Gastrocnemius medialis (tissue), 4 donors: Measurements from ENCODE around the gene RALGAPA1.

Experiments used
- CTCF ChIP-seq, 5 experiments: fragments of 450-650 bp in 3 of 5; fragments of 200-600 bp in 2 of 5; sonication (generic) in 2 of 5; IDR thresholded peaks in 4 of 5; conservative IDR thresholded peaks in 1 of 5; 1 replicate in 4 of 5; 2 replicates in 1 of 5; pipeline ENCODE4 v1.5.1; 2016 to 2019; ENCODE audit warnings: antibody characterized with exemption in 5 of 5, mild to moderate bottlenecking in 3 of 5, moderate library complexity in 3 of 5
- POLR2A ChIP-seq, 2 donors: fragments of 450-650 bp; IDR thresholded peaks; one replicate each; pipeline ENCODE4 v1.6.1; 2017; ENCODE audit warnings: antibody characterized with exemption in 2 of 2, mild to moderate bottlenecking in 2 of 2, moderate library complexity in 2 of 2

GRCh38 chr14:35632676-35633075 is 176.4 kb downstream of the RALGAPA1 start:
- no peak for TF ChIP-seq POLR2A (IDR thresholded peaks at IDR 0.05)
- no peak for TF ChIP-seq CTCF (IDR thresholded peaks at IDR 0.05 in 4 of 5, conservative IDR thresholded peaks at IDR 0.05 in 1 of 5)
